Neuronal stem cell (in vitro differentiated cells): Measurements from ENCODE around the gene RANBP17.
"Not testable (repeated sequence)": the region's sequence is repeated elsewhere in the genome, so short reads cannot be mapped to it uniquely, and the experiment has no call there.

Experiments
- DNase-seq: peaks from one replicate; pipeline ENCODE4 v3.0.0-alpha.2; 2013; ENCODE audit warnings: low spot score
- H2AFZ ChIP-seq: one replicate; pipeline ENCODE4 v1.6.1; 2013; ENCODE audit warnings: mild to moderate bottlenecking, low read length, inconsistent platforms
- H2AK5ac ChIP-seq: 2 replicates; pipeline ENCODE4 v1.6.1; 2013; ENCODE audit warnings: low read depth, mild to moderate bottlenecking, inconsistent platforms, low read length, moderate library complexity, mixed read lengths
- H2BK120ac ChIP-seq: 2 replicates; pipeline ENCODE4 v1.6.1; 2013; ENCODE audit warnings: low read depth, mild to moderate bottlenecking, inconsistent platforms, low read length, moderate library complexity, mixed read lengths
- H2BK12ac ChIP-seq: one replicate; pipeline ENCODE4 v1.6.1; 2013; ENCODE audit warnings: low read length, inconsistent platforms
- H2BK15ac ChIP-seq: 2 replicates; pipeline ENCODE4 v1.6.1; 2013; ENCODE audit warnings: mild to moderate bottlenecking, low read length, inconsistent platforms, mixed read lengths
- H2BK5ac ChIP-seq: one replicate; pipeline ENCODE4 v1.6.1; 2013; ENCODE audit warnings: inconsistent platforms, mild to moderate bottlenecking, low read length, moderate library complexity
- H3K14ac ChIP-seq: one replicate; pipeline ENCODE4 v1.6.1; 2013; ENCODE audit warnings: low read length, inconsistent platforms
- H3K18ac ChIP-seq: 2 replicates; pipeline ENCODE4 v1.6.1; 2013; ENCODE audit warnings: low read length, inconsistent platforms
- H3K23ac ChIP-seq: 2 replicates; pipeline ENCODE4 v1.6.1; 2013; ENCODE audit warnings: low read depth, mild to moderate bottlenecking, mixed read lengths, low read length, inconsistent platforms; ENCODE audit not compliant: poor library complexity
- H3K27ac ChIP-seq: replicated peaks from 3 replicates; pipeline ENCODE4 v1.5.1; 2013; ENCODE audit warnings: low read length, inconsistent platforms
- H3K27me3 ChIP-seq, 3 experiments: 2 replicates each; pipeline ENCODE4 v1.6.1; 2013; ENCODE audit warnings: low read length in 3 of 3, mild to moderate bottlenecking in 2 of 3, inconsistent platforms in 1 of 3, low read depth in 1 of 3, mixed read lengths in 1 of 3, moderate library complexity in 1 of 3; ENCODE audit not compliant: control insufficient read depth in 3 of 3, insufficient read depth in 3 of 3
- H3K36me3 ChIP-seq, 2 donors: replicated peaks in 1 of 2; 2 replicates each; pipeline ENCODE4 v1.6.1; 2013; ENCODE audit warnings: low read length in 2 of 2; ENCODE audit not compliant: control insufficient read depth in 2 of 2, insufficient read depth in 2 of 2
- H3K4ac ChIP-seq: 2 replicates; pipeline ENCODE4 v1.6.1; 2013; ENCODE audit warnings: inconsistent platforms, mild to moderate bottlenecking, low read length, moderate library complexity
- H3K4me1 ChIP-seq, 2 donors: 1 replicate in 1 of 2; 2 replicates in 1 of 2; pipeline ENCODE4 v1.6.1; 2013; ENCODE audit warnings: low read length in 2 of 2, low read depth in 1 of 2; ENCODE audit not compliant: control insufficient read depth in 2 of 2, insufficient read depth in 1 of 2
- H3K4me2 ChIP-seq: one replicate; pipeline ENCODE4 v1.6.1; 2013; ENCODE audit warnings: mild to moderate bottlenecking, low read length, inconsistent platforms; ENCODE audit not compliant: insufficient read depth, poor library complexity, severe bottlenecking
- H3K4me3 ChIP-seq, 2 donors: 2 replicates each; pipeline ENCODE4 v1.5.1; 2013; ENCODE audit warnings: low read length in 2 of 2, mild to moderate bottlenecking in 2 of 2, inconsistent platforms in 1 of 2, moderate library complexity in 1 of 2
- H3K79me1 ChIP-seq: one replicate; pipeline ENCODE4 v1.6.1; 2013; ENCODE audit warnings: low read depth, mild to moderate bottlenecking, inconsistent platforms, low read length, moderate library complexity
- H3K9ac ChIP-seq: one replicate; pipeline ENCODE4 v1.6.1; 2013; ENCODE audit warnings: mild to moderate bottlenecking, low read depth, low read length, inconsistent platforms; ENCODE audit not compliant: poor library complexity
- H3K9me3 ChIP-seq, 2 donors: replicated peaks in 1 of 2; 2 replicates each; pipeline versions ENCODE3 to v1.6.1; 2013; ENCODE audit warnings: low read length in 2 of 2, mild to moderate bottlenecking in 2 of 2, inconsistent platforms in 1 of 2, low read depth in 1 of 2, mixed read lengths in 1 of 2, moderate library complexity in 1 of 2; ENCODE audit not compliant: control insufficient read depth in 2 of 2, insufficient read depth in 1 of 2
- H4K8ac ChIP-seq: one replicate; pipeline ENCODE4 v1.6.1; 2013; ENCODE audit warnings: low read depth, mild to moderate bottlenecking, inconsistent platforms, low read length, moderate library complexity
- H4K91ac ChIP-seq: one replicate; pipeline ENCODE4 v1.6.1; 2013; ENCODE audit warnings: low read length, low read depth, mild to moderate bottlenecking, inconsistent platforms; ENCODE audit not compliant: poor library complexity
- WGBS, 2 donors: extraction: QIAGEN DNeasy Blood & Tissue Kit; methylation state at CpG; one replicate each; pipeline ENCODE4 v1.1.7; 2013; ENCODE audit warnings: missing lambda C conversion rate in 2 of 2, mixed read lengths in 1 of 2; ENCODE audit not compliant: insufficient read length in 2 of 2, insufficient replicate concordance in 1 of 2; ENCODE audit errors: extremely low coverage in 2 of 2; 5-methylcytosine and 5-hydroxymethylcytosine counted together

RANBP17 gene

DNA sequence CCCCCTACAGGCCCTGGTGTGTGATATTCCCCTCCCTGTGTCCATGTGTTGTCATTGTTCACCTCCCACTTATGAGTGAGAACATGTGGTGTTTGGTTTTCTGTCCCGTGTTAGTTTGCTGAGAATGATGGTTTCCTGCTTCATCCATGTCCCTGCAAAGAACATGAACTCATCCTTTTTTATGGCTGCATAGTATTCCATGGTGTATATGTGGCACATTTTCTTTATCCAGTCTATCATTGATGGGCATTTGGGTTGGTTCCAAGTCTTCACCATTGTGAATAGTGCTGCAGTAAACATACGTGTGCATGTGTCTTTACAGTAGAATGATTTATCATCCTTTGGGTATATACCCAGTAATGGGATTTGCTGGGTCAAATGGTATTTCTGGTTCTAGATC lies 313.1 kb downstream of the RANBP17 start:
- no CpG with 5 or more reads among the region's 2 CpGs for WGBS, 2 donors

GRCh38 chr5:171175746-171176145 lies 313.9 kb downstream of the RANBP17 start:
- Histone ChIP-seq H3K36me3 (no peaks in the 10 kb centered on the region), H2BK12ac (no peak overlapping the region), H3K18ac (no peak overlapping the region), H3K9me3 (no peaks in the 10 kb centered on the region), H2BK5ac (no peak overlapping the region), H3K79me1 (no peaks in the 10 kb centered on the region), H4K8ac (no peak overlapping the region), H2BK15ac (no peak overlapping the region), H3K4me1 (peaks cover 0 to 2% of the 10 kb centered on the region in 2 donors), H3K27me3 (no peaks in the 10 kb centered on the region), H2AFZ (no peak overlapping the region), H3K4ac (no peak overlapping the region), H3K9ac (no peak overlapping the region), H2BK120ac (no peak overlapping the region), H3K27ac (no peak overlapping the region), H3K4me3 (no peak overlapping the region), H3K23ac (no peak overlapping the region), H4K91ac (no peak overlapping the region), H3K14ac (no peak overlapping the region), H3K4me2 (no peak overlapping the region), H2AK5ac (no peak overlapping the region)
- no peak for DNase-seq
- no CpG with 5 or more reads among the region's 3 CpGs for WGBS, 2 donors

More for the DNA sequence above, 313.1 kb downstream of the RANBP17 start:
- not testable (repeated sequence) for H3K4me3 ChIP-seq, H3K27me3 ChIP-seq, H4K91ac ChIP-seq, H3K4ac ChIP-seq, H3K9ac ChIP-seq, H2BK12ac ChIP-seq, H3K23ac ChIP-seq, H2BK120ac ChIP-seq, H3K9me3 ChIP-seq, H2AFZ ChIP-seq, H3K4me1 ChIP-seq, H3K18ac ChIP-seq, H3K36me3 ChIP-seq, H4K8ac ChIP-seq, H3K14ac ChIP-seq, DNase-seq, H3K4me2 ChIP-seq, H2BK5ac ChIP-seq, H2AK5ac ChIP-seq, H2BK15ac ChIP-seq, H3K79me1 ChIP-seq, H3K27ac ChIP-seq

- not testable (repeated sequence) for H4K8ac ChIP-seq, H2BK12ac ChIP-seq, H4K91ac ChIP-seq, H3K9me3 ChIP-seq, H3K4ac ChIP-seq, H3K14ac ChIP-seq, H3K9ac ChIP-seq, H3K27me3 ChIP-seq, H2BK5ac ChIP-seq, H2AK5ac ChIP-seq, H2BK120ac ChIP-seq, H3K36me3 ChIP-seq, H3K23ac ChIP-seq, H3K4me2 ChIP-seq, H3K4me1 ChIP-seq, H2AFZ ChIP-seq, H3K4me3 ChIP-seq, H3K18ac ChIP-seq, H3K79me1 ChIP-seq, H3K27ac ChIP-seq, DNase-seq, H2BK15ac ChIP-seq
- no CpG with 5 or more reads among the region's 5 CpGs for WGBS, 2 donors
Measured at GRCh38 chr5:171178190-171178589, 316.4 kb downstream of the RANBP17 start.

GRCh38 chr5:171188016-171188415 lies 326.2 kb downstream of the RANBP17 start:
- Histone ChIP-seq H3K4me3 (no peak overlapping the region), H2AK5ac (no peak overlapping the region), H3K4ac (no peak overlapping the region), H3K79me1 (no peaks in the 10 kb centered on the region), H3K4me2 (no peak overlapping the region), H3K18ac (no peak overlapping the region), H2BK120ac (no peak overlapping the region), H3K9me3 (peaks cover 0 to 2% of the 10 kb centered on the region in 2 donors), H4K8ac (no peak overlapping the region), H3K27ac (no peak overlapping the region), H2BK15ac (no peak overlapping the region), H3K14ac (no peak overlapping the region), H3K23ac (no peak overlapping the region), H4K91ac (no peak overlapping the region), H3K27me3 (no peaks in the 10 kb centered on the region), H2AFZ (no peak overlapping the region), H3K4me1 (no peaks in the 10 kb centered on the region), H2BK5ac (no peak overlapping the region), H3K36me3 (peaks cover 3 to 23% of the 10 kb centered on the region in 2 donors), H2BK12ac (no peak overlapping the region), H3K9ac (no peak overlapping the region)
- no CpG with 5 or more reads among the region's 4 CpGs for WGBS, 2 donors
- no peak for DNase-seq
